Panc1 (cell line): Measurements from ENCODE around the gene SRSF1. TPM values are rescaled to one million over a fixed set of nuclear protein-coding genes. Genes with fewer than 3 reads are reported as not detected.

ENCODE experiments used
- ATAC-seq: fragments of 200-7000 bp; cut with Tn5 transposase; 2 replicates; pipeline ENCODE4 v1.9.1; 2020; ENCODE audit warnings: mild to moderate bottlenecking, moderate library complexity
- BruUV-seq: library from RNA; stranded (reverse); fragments of 400-500 nt; replicated peaks from 2 replicates; lab custom pipeline; 2021; lab: Mats Ljungman, UMichigan
- CTCF ChIA-PET: fragments of 300-600 bp; sonication (Branson Sonifier 250); formaldehyde crosslinking; loops from one replicate; lab custom pipeline; 2022; ENCODE audit warnings: antibody characterized with exemption; lab: Charles Lee
- POLR2A ChIA-PET: fragments of 300-600 bp; sonication (Branson Sonifier 250); formaldehyde crosslinking; loops from one replicate; lab custom pipeline; 2022; ENCODE audit warnings: antibody characterized with exemption; lab: Charles Lee
- DNase-seq: peaks from one replicate; pipeline ENCODE4 v3.0.0-alpha.2; 2010; ENCODE audit warnings: low read depth, low spot score
- H3K27ac ChIP-seq: 2 replicates; pipeline ENCODE4 v1.5.1; 2011; ENCODE audit warnings: mild to moderate bottlenecking, low read length, inconsistent platforms
- H3K27me3 ChIP-seq: fragments of 200-500 bp; sonication (Bioruptor generic); 2 replicates; pipeline ENCODE4 v1.6.0; 2014; ENCODE audit warnings: low read length, inconsistent platforms; ENCODE audit not compliant: control insufficient read depth, insufficient read depth
- H3K36me3 ChIP-seq: fragments of 200-500 bp; sonication (Bioruptor generic); 2 replicates; pipeline ENCODE4 v1.5.1; 2014; ENCODE audit warnings: inconsistent platforms, mild to moderate bottlenecking, low read length, moderate library complexity; ENCODE audit not compliant: control insufficient read depth, insufficient read depth
- H3K4me1 ChIP-seq: 2 replicates; pipeline ENCODE4 v1.5.1; 2011; ENCODE audit warnings: inconsistent platforms, mild to moderate bottlenecking, low read length, moderate library complexity; ENCODE audit not compliant: control insufficient read depth, insufficient read depth
- H3K4me3 ChIP-seq, 2 experiments: 2 replicates each; pipeline ENCODE4 v1.5.1; 2011 to 2012; ENCODE audit warnings: low read depth in 2 of 2, low read length in 2 of 2, mild to moderate bottlenecking in 2 of 2, inconsistent platforms in 1 of 2, moderate library complexity in 1 of 2
- H3K9me3 ChIP-seq: fragments of 200-500 bp; sonication (Bioruptor generic); 2 replicates; pipeline ENCODE4 v1.5.1; 2014; ENCODE audit warnings: low read depth, mild to moderate bottlenecking, inconsistent platforms, low read length, moderate library complexity; ENCODE audit not compliant: control insufficient read depth, insufficient read depth
- CTCF ChIP-seq: fragments of 450-650 bp; IDR thresholded peaks from 2 replicates; pipeline ENCODE4 v1.5.1; 2017; ENCODE audit warnings: mild to moderate bottlenecking
- POLR2AphosphoS5 ChIP-seq: IDR thresholded peaks from 2 replicates; pipeline ENCODE4 v1.6.1; 2012; ENCODE audit warnings: mild to moderate bottlenecking, low read depth, low read length, moderate library complexity
- REST ChIP-seq, 2 experiments: IDR thresholded peaks; 2 replicates each; pipeline ENCODE4 v1.6.1; 2011 to 2012; ENCODE audit warnings: low read depth in 2 of 2, control low read depth in 1 of 2, low read length in 1 of 2, mild to moderate bottlenecking in 1 of 2, moderate library complexity in 1 of 2; ENCODE audit not compliant: insufficient read depth in 1 of 2
- in situ Hi-C: cut with HindIII; loops from 2 replicates; pipeline ENCODE4 v1.10.0; 2016; ENCODE audit warnings: low sequenced_read_pairs, low pct_unique_long_range_greater_than_20kb
- intact Hi-C: fragments of 100-400 bp; cut with micrococcal nuclease; formaldehyde crosslinking; loops from one replicate; pipeline ENCODE4 v1.10.0; 2022; ENCODE audit not compliant: unreplicated experiment
- total RNA-seq: library from RNA; stranded (reverse); gene quantifications from one replicate; pipeline ENCODE4 v1.2.1, GENCODE V29; 2021; ENCODE audit not compliant: unreplicated experiment

The SRSF1 gene
- total RNA-seq, 1 experiment from 2014 or later = 362 TPM

- Histone ChIP-seq H3K4me3 (peak overlapping the region in 1 of 2 experiments; percentile 81; a peak in 3 of 4 replicates), H3K36me3 (no peaks in the 10 kb centered on the region; the same call in 1 of the 2 replicates), H3K4me1 (peaks cover 60% of the 10 kb centered on the region), H3K9me3 (no peaks in the 10 kb centered on the region), H3K27me3 (no peaks in the 10 kb centered on the region), H3K27ac (peak overlapping the region; percentile 85)
- intact Hi-C loops (no loop called here), in situ Hi-C loops (no loop called here)
- CTCF ChIA-PET = interaction anchor here (1.0 to 1.2 kb wide), 2 partner anchors 34 to 98 kb away, joined by 3 to 4 read pairs; no protein-coding TSS in a partner anchor
- POLR2A ChIA-PET = interaction anchor here (0.5 kb wide), 1 partner anchor 102 kb away, joined by 12 read pairs; no protein-coding TSS in a partner anchor
- no TSS peak for BruUV-seq
- TF ChIP-seq CTCF (no peak), POLR2AphosphoS5 (0 out of 2 replicates have a peak, but pooled peaks have one; percentile 13)
- DNase-seq = no peak
- ATAC-seq = no peak
These were observed 50.5 kb downstream of the SRSF1 start for GRCh38 chr17:57956291-57957119.

GRCh38 chr17:57955183-57955931 is 51.7 kb downstream of the SRSF1 start, which contains the start of gene CUEDC1:
TSS of gene CUEDC1 (minus strand) at chr17:57955412. CDS start at chr17:57885564, 69,848 bp downstream.
- Histone ChIP-seq H3K27ac (peak within 1 kb of the TSS; percentile 98), H3K9me3 (no peaks in the 10 kb centered on the region), H3K4me3 (peak within 1 kb of the TSS; percentile 73 to 81), H3K4me1 (peaks cover 66% of the 10 kb centered on the region), H3K27me3 (no peaks in the 10 kb centered on the region), H3K36me3 (no peaks in the 10 kb centered on the region; the same call in 1 of the 2 replicates)
- DNase-seq (no peak), ATAC-seq (peak; percentile 82)
- POLR2A ChIA-PET = interaction anchor here (0.7 kb wide), 1 partner anchor 10 kb away, joined by 3 read pairs; no protein-coding TSS in a partner anchor
- in situ Hi-C loops (no loop called here), intact Hi-C loops (no loop called here)
- CTCF ChIA-PET = interaction anchor here (0.6 to 1.2 kb wide), 4 partner anchors 9 to 97 kb away, joined by 3 to 4 read pairs (median 4); no protein-coding TSS in a partner anchor
- no TSS peak for BruUV-seq
- TF ChIP-seq POLR2AphosphoS5 (peak; percentile 21; the same call in 1 of the 2 replicates), REST (IDR thresholded peaks at IDR 0.05; ENCODE audit: insufficient read depth in 1 of 2, low read depth in 2 of 2, low read length in 1 of 2) (no peak)
